ENCODE data around the gene BICDL2.

The BICDL2 gene

DNA sequence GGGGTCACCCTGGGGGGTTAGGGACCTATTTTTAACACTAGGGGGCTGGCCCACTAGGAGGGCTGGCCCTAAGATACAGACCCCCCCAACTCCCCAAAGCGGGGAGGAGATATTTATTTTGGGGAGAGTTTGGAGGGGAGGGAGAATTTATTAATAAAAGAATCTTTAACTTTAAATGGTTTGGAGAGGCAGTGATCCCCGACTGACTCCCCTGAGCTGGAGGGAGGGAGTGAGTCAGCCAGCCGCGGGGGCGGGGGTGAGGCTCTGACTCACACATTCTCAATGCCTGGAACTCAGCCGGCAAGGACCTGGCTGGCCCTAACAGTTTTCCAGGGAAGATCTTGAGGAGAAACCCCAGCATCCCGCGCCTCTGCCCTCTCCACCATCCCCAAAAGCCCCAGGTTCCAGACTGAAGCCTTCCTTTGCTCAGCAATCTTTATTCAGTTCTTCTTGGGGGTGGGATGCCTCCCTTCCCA lies 14.5 kb downstream of the BICDL2 start:
- no peak overlapping the region for H3K4me3 ChIP-seq (ENCODE audit: low read depth, low read length)
- TF ChIP-seq, protein P1, sequence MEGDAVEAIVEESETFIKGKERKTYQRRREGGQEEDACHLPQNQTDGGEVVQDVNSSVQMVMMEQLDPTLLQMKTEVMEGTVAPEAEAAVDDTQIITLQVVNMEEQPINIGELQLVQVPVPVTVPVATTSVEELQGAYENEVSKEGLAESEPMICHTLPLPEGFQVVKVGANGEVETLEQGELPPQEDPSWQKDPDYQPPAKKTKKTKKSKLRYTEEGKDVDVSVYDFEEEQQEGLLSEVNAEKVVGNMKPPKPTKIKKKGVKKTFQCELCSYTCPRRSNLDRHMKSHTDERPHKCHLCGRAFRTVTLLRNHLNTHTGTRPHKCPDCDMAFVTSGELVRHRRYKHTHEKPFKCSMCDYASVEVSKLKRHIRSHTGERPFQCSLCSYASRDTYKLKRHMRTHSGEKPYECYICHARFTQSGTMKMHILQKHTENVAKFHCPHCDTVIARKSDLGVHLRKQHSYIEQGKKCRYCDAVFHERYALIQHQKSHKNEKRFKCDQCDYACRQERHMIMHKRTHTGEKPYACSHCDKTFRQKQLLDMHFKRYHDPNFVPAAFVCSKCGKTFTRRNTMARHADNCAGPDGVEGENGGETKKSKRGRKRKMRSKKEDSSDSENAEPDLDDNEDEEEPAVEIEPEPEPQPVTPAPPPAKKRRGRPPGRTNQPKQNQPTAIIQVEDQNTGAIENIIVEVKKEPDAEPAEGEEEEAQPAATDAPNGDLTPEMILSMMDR (IDR thresholded peaks at IDR 0.05; ENCODE audit: insufficient read depth, low read depth, low read length, missing control alignments): no peak
- DNase-seq (ENCODE audit: low read depth): no peak

DNA sequence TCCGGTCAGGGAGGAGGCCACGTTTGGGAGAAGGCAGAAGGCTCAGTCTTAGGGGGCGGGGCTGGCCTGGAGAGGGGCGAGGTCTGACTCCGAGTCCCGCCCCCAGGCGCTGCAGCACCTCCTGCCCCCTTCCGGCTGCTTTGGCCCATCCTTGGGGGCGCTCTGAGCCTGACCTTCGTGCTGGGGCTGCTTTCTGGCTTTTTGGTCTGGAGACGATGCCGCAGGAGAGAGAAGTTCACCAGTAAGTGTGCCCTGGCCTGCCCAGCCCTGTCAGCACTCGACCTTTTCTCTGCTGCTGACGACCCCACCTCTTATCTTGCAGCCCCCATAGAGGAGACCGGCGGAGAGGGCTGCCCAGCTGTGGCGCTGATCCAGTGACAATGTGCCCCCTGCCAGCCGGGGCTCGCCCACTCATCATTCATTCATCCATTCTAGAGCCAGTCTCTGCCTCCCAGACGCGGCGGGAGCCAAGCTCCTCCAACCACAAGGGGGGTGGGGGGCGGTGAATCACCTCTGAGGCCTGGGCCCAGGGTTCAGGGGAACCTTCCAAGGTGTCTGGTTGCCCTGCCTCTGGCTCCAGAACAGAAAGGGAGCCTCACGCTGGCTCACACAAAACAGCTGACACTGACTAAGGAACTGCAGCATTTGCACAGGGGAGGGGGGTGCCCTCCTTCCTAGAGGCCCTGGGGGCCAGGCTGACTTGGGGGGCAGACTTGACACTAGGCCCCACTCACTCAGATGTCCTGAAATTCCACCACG lies 15.1 kb downstream of the BICDL2 start:
- H3K4me3 ChIP-seq (ENCODE audit: low read depth, low read length): peak overlapping the region; percentile 60
- DNase-seq (ENCODE audit: low read depth): peak; percentile 72
- TF ChIP-seq, protein P1 (IDR thresholded peaks at IDR 0.05; ENCODE audit: insufficient read depth, low read depth, low read length, missing control alignments): peak; percentile 39

DNA sequence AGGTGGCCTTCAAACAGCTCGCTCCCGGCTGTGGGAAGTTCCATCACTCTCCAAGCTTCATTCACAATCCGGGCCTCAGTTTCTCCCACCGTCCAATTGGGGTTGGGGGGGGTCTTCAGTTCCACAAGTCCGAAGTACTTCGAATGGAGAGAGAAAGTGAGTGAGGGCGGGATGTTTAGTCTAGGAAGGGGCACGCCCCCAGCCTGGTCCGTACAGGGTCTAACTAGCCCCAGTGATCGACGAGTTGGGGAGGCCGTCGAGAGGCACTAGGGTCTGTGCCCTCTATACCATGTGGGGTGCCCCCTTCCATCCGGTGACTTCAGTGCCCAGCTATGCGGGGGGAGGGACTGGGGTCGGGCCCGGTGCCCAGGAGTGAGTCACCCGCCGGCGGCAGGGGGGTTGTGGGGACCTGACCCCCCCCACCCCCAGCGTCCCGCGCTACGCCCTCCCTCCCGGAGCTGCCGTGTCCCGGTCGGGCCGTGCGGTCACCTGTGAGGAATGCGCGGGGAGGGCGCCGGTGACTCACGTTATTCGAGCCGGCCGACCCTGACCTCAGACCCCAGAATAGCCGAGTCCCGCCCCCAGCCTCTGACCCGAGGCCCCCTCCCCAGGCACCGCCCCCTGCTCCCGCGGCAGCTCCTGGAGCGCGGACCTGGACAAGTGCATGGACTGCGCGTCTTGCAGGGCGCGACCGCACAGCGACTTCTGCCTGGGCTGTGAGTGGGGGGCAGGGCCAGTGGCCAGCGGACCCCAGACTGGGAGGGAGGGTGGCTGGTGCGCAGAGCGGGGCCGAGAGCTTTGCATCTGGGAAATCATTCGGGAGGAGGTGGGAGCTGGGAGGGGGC lies 15.9 kb downstream of the BICDL2 start:
- peak; percentile 35 for DNase-seq (ENCODE audit: low read depth)
- TF ChIP-seq, protein P1 (IDR thresholded peaks at IDR 0.05; ENCODE audit: insufficient read depth, low read depth, low read length, missing control alignments): no peak
- peak overlapping the region; percentile 60 for H3K4me3 ChIP-seq (ENCODE audit: low read depth, low read length)

DNA sequence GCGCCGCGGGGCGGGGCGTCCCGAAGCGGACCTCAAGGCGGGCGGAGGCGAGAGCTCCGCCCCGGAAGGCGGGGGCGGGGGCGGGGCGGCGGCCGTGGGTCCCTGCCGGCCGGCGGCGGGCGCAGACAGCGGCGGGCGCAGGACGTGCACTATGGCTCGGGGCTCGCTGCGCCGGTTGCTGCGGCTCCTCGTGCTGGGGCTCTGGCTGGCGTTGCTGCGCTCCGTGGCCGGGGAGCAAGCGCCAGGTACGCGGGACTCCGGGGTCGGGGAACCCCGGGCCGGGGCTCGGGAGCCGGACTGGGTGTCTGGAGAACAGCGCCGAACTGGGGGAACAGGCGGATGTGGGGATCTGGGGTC lies 16.5 kb downstream of the BICDL2 start, which contains the start of gene TNFRSF12A:
Gene TNFRSF12A, plus strand, starts transcription at position 122 of the 357 bp plus-strand sequence. Its CDS starts 30 bp downstream, at position 152.
- DNase-seq (ENCODE audit: low read depth): peak; percentile 81
- TF ChIP-seq, protein P1 (IDR thresholded peaks at IDR 0.05; ENCODE audit: insufficient read depth, low read depth, low read length, missing control alignments): no peak
- H3K4me3 ChIP-seq (ENCODE audit: low read depth, low read length): peak within 1 kb of the TSS; percentile 60

DNA sequence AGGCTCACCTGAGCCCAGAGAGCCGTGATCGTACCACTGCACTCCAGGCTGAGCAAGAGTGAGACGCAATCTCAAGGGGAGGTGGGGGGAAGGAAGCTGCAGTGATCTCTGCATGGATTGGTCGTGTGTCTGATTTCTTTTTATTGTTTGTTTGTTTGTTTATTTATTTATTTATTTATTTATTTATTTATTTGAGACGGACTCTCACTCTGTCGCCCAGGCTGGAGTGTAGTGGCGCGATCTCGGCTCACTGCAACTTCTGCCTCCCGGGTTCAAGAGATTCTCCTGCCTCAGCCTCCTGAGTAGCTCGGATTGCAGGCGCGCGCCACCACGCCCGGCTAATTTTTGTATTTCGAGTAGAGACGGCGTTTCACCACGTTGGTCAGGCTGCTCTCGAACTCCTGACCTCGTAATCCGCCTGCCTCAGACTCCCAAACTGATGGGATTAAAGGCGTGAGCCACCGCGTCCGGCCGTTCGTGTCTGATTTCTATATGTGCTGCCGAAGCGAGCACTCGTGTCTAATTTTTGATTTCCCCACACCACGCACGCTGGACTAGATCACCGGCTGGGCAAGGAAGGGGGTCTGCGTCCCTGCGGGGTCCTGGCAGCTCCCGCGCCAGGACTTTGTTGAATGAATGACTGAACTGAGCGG lies 17.0 kb downstream of the BICDL2 start:
- peak overlapping the region; percentile 41 for H3K4me3 ChIP-seq (ENCODE audit: low read depth, low read length)
- no peak for DNase-seq (ENCODE audit: low read depth)
- TF ChIP-seq, protein P1 (IDR thresholded peaks at IDR 0.05; ENCODE audit: insufficient read depth, low read depth, low read length, missing control alignments): no peak

DNA sequence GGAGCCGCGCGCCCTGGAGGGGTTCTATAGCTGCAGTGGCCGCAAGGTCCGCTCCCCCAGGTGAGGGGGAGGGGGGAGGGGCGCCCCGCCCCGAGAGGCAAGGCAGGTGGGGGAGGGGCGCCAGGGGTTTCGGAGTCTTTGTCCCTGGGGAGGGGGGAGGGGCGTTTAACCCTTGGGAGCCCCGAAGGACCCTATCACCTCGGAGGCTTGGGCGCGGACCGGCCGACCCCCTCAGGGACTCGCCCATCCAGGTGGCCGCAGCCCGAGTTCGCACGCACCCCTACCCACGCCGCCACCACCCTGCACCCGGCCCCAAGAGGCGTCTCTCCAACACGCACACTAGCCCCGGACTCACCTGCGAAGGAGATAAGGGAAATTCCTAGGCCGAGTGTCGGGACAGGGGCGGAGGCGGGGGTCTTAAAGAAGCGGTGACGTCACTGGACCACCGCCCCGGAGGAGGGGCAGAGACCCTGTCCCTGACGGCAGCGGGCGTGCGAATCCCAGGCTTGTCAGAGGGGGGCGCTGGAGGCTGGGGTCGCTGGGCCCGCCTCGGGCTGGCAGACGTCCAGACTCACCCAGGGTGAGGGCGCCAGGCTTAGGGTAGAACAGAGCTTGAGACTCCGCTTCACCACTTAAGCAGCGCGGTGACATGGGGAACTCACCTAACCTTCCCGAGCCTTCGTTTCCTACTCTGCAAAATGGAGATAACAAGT lies 18.8 kb downstream of the BICDL2 start, which contains the start of gene CLDN6:
Gene CLDN6, minus strand, starts transcription at position 390 of the 713 bp plus-strand sequence. CDS start 2,162 bp downstream, outside the sequence.
- TF ChIP-seq, protein P1 (IDR thresholded peaks at IDR 0.05; ENCODE audit: insufficient read depth, low read depth, low read length, missing control alignments): peak; percentile 15
- H3K4me3 ChIP-seq (ENCODE audit: low read depth, low read length): no peak within 1 kb of the TSS
- DNase-seq (ENCODE audit: low read depth): no peak

Measured in GM12865 (cell line).